SK-N-SH (cell line): Measurements from ENCODE around the gene RASSF4. TPM values are rescaled to one million over a fixed set of nuclear protein-coding genes. Genes with fewer than 3 reads are reported as not detected.

ENCODE experiments used
- CTCF ChIA-PET: fragments of 300-600, 350-600 bp; formaldehyde crosslinking; extraction: SDS; loops from one replicate; lab custom pipeline; 2021; lab: Yijun Ruan, JAX
- POLR2A ChIA-PET: fragments of 350-600 bp; sonication (Branson Sonifier 250); formaldehyde crosslinking; extraction: SDS; loops from one replicate; lab custom pipeline; 2020; ENCODE audit warnings: antibody characterized with exemption, inconsistent platforms; lab: Yijun Ruan, JAX
- DNase-seq: peaks from one replicate; pipeline ENCODE4 v3.0.0; 2012
- H2AFZ ChIP-seq: fragments of 200-600 bp; sonication (generic); 2 replicates; pipeline ENCODE4 v1.8.1; 2016; ENCODE audit warnings: antibody characterized with exemption, mild to moderate bottlenecking, low read depth
- H3F3A ChIP-seq: fragments of 200-600 bp; sonication (generic); replicated peaks from 2 replicates; pipeline ENCODE3; 2016; ENCODE audit warnings: antibody characterized with exemption, mild to moderate bottlenecking; ENCODE audit not compliant: insufficient read depth
- H3K27ac ChIP-seq, 2 experiments: fragments of 200-500 bp in 1 of 2; fragments of 200-600 bp in 1 of 2; sonication (Bioruptor generic) in 1 of 2; sonication (generic), shearing (Covaris generic) in 1 of 2; 2 replicates each; pipeline versions ENCODE4 v1.5.1 to v1.6.1; 2014 to 2016; ENCODE audit warnings: low read depth in 2 of 2, inconsistent platforms in 1 of 2, low read length in 1 of 2, mild to moderate bottlenecking in 1 of 2, mixed read lengths in 1 of 2
- H3K27me3 ChIP-seq: fragments of 200-600 bp; sonication (generic), shearing (Covaris generic); 2 replicates; pipeline ENCODE4 v1.6.1; 2016; ENCODE audit warnings: mixed run types; ENCODE audit not compliant: insufficient read depth
- H3K36me3 ChIP-seq, 2 experiments: fragments of 200-500 bp in 1 of 2; fragments of 200-600 bp in 1 of 2; sonication (Bioruptor generic) in 1 of 2; sonication (generic) in 1 of 2; replicated peaks in 1 of 2; 2 replicates each; pipeline versions ENCODE3 to v1.5.1; 2014 to 2016; ENCODE audit warnings: low read length in 1 of 2, mild to moderate bottlenecking in 1 of 2; ENCODE audit not compliant: insufficient read depth in 2 of 2, control insufficient read depth in 1 of 2
- H3K4me1 ChIP-seq, 2 experiments: fragments of 200-500 bp in 1 of 2; fragments of 200-600 bp in 1 of 2; sonication (Bioruptor generic) in 1 of 2; sonication (generic), shearing (Covaris generic) in 1 of 2; 2 replicates each; pipeline versions ENCODE4 v1.5.1 to v1.6.1; 2014 to 2016; ENCODE audit warnings: low read depth in 1 of 2, low read length in 1 of 2, mixed run types in 1 of 2; ENCODE audit not compliant: insufficient read depth in 2 of 2, control insufficient read depth in 1 of 2
- H3K4me2 ChIP-seq: fragments of 200-600 bp; sonication (generic), shearing (Covaris generic); 2 replicates; pipeline ENCODE4 v1.6.1; 2017; ENCODE audit warnings: mixed run types
- H3K4me3 ChIP-seq, 2 experiments: fragments of 200-500 bp in 1 of 2; fragments of 200-600 bp in 1 of 2; sonication (Bioruptor generic) in 1 of 2; sonication (generic), shearing (Covaris generic) in 1 of 2; 2 replicates each; pipeline versions ENCODE4 v1.5.1 to v1.8.1; 2014 to 2016; ENCODE audit warnings: low read depth in 2 of 2, inconsistent platforms in 1 of 2, low read length in 1 of 2, mild to moderate bottlenecking in 1 of 2, mixed read lengths in 1 of 2, moderate library complexity in 1 of 2
- H3K79me2 ChIP-seq: fragments of 200-600 bp; sonication (generic); 2 replicates; pipeline ENCODE4 v1.8.1; 2017; ENCODE audit warnings: mild to moderate bottlenecking; ENCODE audit not compliant: insufficient read depth
- H3K9ac ChIP-seq: fragments of 200-600 bp; sonication (generic); 2 replicates; pipeline ENCODE4 v1.6.1; 2017; ENCODE audit warnings: mixed run types
- H3K9me2 ChIP-seq: fragments of 200-600 bp; sonication (generic); 2 replicates; pipeline ENCODE4 v1.6.1; 2017; ENCODE audit warnings: mixed run types
- H3K9me3 ChIP-seq: fragments of 200-600 bp; sonication (generic); 2 replicates; pipeline ENCODE4 v1.6.1; 2017; ENCODE audit warnings: mixed run types, mild to moderate bottlenecking, moderate library complexity
- H4K20me1 ChIP-seq: fragments of 200-600 bp; sonication (generic); 2 replicates; pipeline ENCODE4 v1.6.1; 2017; ENCODE audit warnings: mild to moderate bottlenecking, mixed run types; ENCODE audit not compliant: insufficient read depth
- CHD2 ChIP-seq: fragments of 150-350 bp; IDR thresholded peaks from 2 replicates; pipeline ENCODE4 v1.6.1; 2018; ENCODE audit warnings: low read length; ENCODE audit not compliant: partially characterized antibody
- ELF1 ChIP-seq: IDR thresholded peaks from 2 replicates; pipeline ENCODE4 v1.4.0; 2012
- EP300 ChIP-seq, 2 experiments: IDR thresholded peaks; 2 replicates each; pipeline versions ENCODE4 v1.4.0 to v1.6.1; 2012; ENCODE audit warnings: borderline replicate concordance in 1 of 2, low read depth in 1 of 2, low read length in 1 of 2
- FOSL2 ChIP-seq: IDR thresholded peaks from 2 replicates; pipeline ENCODE4 v1.4.0; 2012; ENCODE audit warnings: low read depth, mild to moderate bottlenecking, moderate library complexity, borderline replicate concordance
- JUND ChIP-seq: IDR thresholded peaks from 2 replicates; pipeline ENCODE4 v1.4.0; 2012
- MEF2A ChIP-seq: IDR thresholded peaks from 2 replicates; pipeline ENCODE4 v1.4.0; 2012; ENCODE audit warnings: low read depth, borderline replicate concordance
- MXI1 ChIP-seq: IDR thresholded peaks from 2 replicates; pipeline ENCODE4 v1.6.1; 2012; ENCODE audit warnings: mild to moderate bottlenecking, low read depth, low read length, improper control_type of control experiment
- NFIC ChIP-seq: IDR thresholded peaks from 2 replicates; pipeline ENCODE4 v1.4.0; 2012; ENCODE audit warnings: borderline replicate concordance
- RFX5 ChIP-seq: IDR thresholded peaks from 2 replicates; pipeline ENCODE4 v1.6.1; 2012; ENCODE audit warnings: mild to moderate bottlenecking, improper control_type of control experiment, low read length
- SMC3 ChIP-seq: IDR thresholded peaks from 2 replicates; pipeline ENCODE4 v1.6.1; 2012; ENCODE audit warnings: low read depth, low read length, improper control_type of control experiment
- TAF1 ChIP-seq: IDR thresholded peaks from 2 replicates; pipeline ENCODE4 v1.6.1; 2012; ENCODE audit warnings: low read depth, mild to moderate bottlenecking, low read length, moderate library complexity, borderline replicate concordance
- YY1 ChIP-seq: IDR thresholded peaks from 2 replicates; pipeline ENCODE4 v1.4.0; 2012; ENCODE audit warnings: low read depth, mild to moderate bottlenecking
- WGBS: methylation state at CpG from one replicate; pipeline ENCODE4 v1.1.6; 2017; ENCODE audit warnings: low lambda C conversion rate; 5-methylcytosine and 5-hydroxymethylcytosine counted together
- polyA plus RNA-seq, 3 experiments: library from polyadenylated mRNA; depleted of rRNA; stranded (reverse); fragments of >200 nt; gene quantifications; 2 replicates each; pipeline ENCODE4 v1.2.3, GENCODE V29; 2012
- TF ChIP-seq, protein P1 (sequence below): IDR thresholded peaks from 2 replicates; pipeline ENCODE4; 2012
- TF ChIP-seq, protein P2 (sequence below): IDR thresholded peaks from 2 replicates; pipeline ENCODE4 v1.4.0; 2012; ENCODE audit warnings: low read depth
- TF ChIP-seq, protein P3 (sequence below): fragments of 150-350 bp; IDR thresholded peaks from 2 replicates; pipeline ENCODE4 v1.6.1; 2016; ENCODE audit warnings: mild to moderate bottlenecking, low read depth, low read length
- TF ChIP-seq, protein P4 (sequence below): fragments of 200-600 bp; sonication (generic); IDR thresholded peaks from 2 replicates; pipeline ENCODE4 v1.6.1; 2017; ENCODE audit warnings: antibody characterized with exemption, mild to moderate bottlenecking, moderate library complexity

Gene RASSF4
- polyA plus RNA-seq, 1 of the 3 experiments (the other 2 are of a cell fraction), result 11.0 TPM

DNA sequence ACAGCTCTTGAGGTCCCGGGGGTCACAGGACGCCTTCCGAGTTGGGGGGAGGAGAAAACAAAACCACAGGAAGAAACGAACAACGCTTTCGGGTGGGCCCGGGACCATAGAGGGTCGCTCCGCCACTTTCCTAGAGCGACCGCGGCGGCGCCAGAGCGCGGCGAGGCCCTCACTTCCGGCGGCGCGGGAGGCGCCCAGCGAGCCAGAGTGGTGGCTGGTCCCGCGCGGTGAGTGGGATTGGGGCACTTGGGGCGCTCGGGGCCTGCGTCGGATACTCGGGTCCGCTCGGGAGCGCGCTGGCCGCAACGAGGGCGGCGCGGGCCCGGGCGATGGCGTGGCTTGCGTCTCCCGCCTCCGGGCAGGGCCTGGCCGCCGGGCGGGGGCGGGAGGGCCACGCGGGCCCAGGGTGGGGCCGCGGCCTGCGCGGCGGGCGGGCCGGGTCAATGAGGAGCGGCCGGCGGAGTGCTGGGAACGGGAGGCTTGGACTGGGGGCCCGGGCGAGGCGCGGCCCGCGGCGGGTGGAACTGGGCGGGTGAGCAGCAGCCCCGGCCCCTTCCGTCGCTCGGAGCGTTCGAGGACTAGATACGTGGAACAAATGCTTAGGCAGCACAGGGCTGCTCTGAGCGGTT lies 41.3 kb downstream of the RASSF4 start, which contains the start of gene ZNF22 (continued):
- TF ChIP-seq EP300 (IDR thresholded peaks at IDR 0.05; ENCODE audit: borderline replicate concordance in 1 of 2, low read depth in 1 of 2, low read length in 1 of 2) (peak in 1 of 2 experiments; percentile 24; a peak in 1 of 4 replicates), MEF2A (no peak), SMC3 (no peak), CHD2 (peak; percentile 53)

DNA sequence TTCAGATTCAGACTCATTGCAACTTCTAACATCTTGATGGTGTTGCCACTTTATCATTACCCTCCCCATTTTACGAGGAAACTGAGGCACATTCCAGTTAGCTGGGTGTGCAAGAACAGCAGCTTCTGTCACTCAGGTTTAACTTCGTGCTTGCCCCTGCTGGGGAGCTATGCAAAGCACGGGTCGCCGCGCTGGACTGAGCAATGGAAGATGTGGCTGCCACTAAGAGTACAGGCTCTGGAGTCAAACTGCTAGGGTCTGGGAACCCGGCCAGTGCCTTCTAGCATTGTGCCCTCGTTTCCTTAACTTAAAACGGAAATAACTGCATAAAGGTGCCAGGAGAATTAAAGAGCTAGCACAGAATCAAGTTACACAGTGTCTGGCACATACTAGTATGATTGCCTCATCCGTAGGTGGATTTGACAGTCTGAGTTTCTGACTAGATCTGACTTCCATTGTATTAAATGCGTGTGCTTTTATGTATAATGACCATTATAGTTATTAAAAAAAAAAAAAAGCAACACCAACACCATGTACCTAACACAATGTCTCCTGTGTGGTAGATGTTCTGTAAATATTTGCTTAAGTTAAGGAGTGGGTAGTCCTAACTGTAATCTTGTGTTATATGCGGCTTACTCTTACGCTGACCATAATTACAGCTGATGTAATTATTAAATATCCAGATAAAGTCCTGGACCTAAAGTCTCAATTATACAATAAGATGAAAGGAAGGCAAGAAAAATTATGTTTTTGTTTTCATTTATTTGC lies 42.0 kb downstream of the RASSF4 start:
- WGBS, result 35% methylated on average over 8 of the region's 13 CpGs
- DNase-seq, result peak; percentile 79

More for the DNA sequence above, 42.0 kb downstream of the RASSF4 start:
- peak overlapping the region; percentile 71 for H3K4me3 ChIP-seq
- H2AFZ ChIP-seq, result peak overlapping the region; percentile 59
- no peaks in the 10 kb centered on the region for H3K9me2 ChIP-seq
- ChIA-PET POLR2A (interaction anchor here (0.6 to 1.2 kb wide), 3 partner anchors 42 to 417 kb away, joined by 3 read pairs; partner anchors contain the start of gene RASSF4), CTCF (interaction anchor here (0.6 to 3.0 kb wide), 2 partner anchors 13 to 69 kb away, joined by 3 to 11 read pairs; no protein-coding TSS in a partner anchor)
- no peaks in the 10 kb centered on the region for H3K27me3 ChIP-seq
- H3F3A ChIP-seq, result no peaks in the 10 kb centered on the region
- no peaks in the 10 kb centered on the region for H3K9me3 ChIP-seq
- H3K4me1 ChIP-seq, result peaks cover 8 to 12% of the 10 kb centered on the region in 2 experiments; a peak in 3 of 4 replicates
- no peaks in the 10 kb centered on the region for H4K20me1 ChIP-seq
- peaks cover 37% of the 10 kb centered on the region for H3K79me2 ChIP-seq
- TF ChIP-seq ELF1, result no peak
- TF ChIP-seq MXI1, result 0 out of 2 replicates have a peak, but pooled peaks have one; percentile 36
- TF ChIP-seq EP300 (IDR thresholded peaks at IDR 0.05; ENCODE audit: borderline replicate concordance in 1 of 2, low read depth in 1 of 2, low read length in 1 of 2), result no peak
- TF ChIP-seq, protein P1, sequence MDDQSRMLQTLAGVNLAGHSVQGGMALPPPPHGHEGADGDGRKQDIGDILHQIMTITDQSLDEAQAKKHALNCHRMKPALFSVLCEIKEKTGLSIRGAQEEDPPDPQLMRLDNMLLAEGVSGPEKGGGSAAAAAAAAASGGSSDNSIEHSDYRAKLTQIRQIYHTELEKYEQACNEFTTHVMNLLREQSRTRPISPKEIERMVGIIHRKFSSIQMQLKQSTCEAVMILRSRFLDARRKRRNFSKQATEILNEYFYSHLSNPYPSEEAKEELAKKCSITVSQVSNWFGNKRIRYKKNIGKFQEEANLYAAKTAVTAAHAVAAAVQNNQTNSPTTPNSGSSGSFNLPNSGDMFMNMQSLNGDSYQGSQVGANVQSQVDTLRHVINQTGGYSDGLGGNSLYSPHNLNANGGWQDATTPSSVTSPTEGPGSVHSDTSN, result 0 out of 2 replicates have a peak, but pooled peaks have one; percentile 22
- no peak for TF ChIP-seq CHD2
- TF ChIP-seq, protein P2, sequence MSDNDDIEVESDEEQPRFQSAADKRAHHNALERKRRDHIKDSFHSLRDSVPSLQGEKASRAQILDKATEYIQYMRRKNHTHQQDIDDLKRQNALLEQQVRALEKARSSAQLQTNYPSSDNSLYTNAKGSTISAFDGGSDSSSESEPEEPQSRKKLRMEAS, result peak; percentile 58; the same call in 1 of the 2 replicates
- TF ChIP-seq NFIC, result peak; percentile 49; the same call in 1 of the 2 replicates
- TF ChIP-seq RFX5, result no peak
- no peak for TF ChIP-seq FOSL2
- 0 out of 2 replicates have a peak, but pooled peaks have one; percentile 11 for TF ChIP-seq JUND
- no peak for TF ChIP-seq YY1
- TF ChIP-seq, protein P3, sequence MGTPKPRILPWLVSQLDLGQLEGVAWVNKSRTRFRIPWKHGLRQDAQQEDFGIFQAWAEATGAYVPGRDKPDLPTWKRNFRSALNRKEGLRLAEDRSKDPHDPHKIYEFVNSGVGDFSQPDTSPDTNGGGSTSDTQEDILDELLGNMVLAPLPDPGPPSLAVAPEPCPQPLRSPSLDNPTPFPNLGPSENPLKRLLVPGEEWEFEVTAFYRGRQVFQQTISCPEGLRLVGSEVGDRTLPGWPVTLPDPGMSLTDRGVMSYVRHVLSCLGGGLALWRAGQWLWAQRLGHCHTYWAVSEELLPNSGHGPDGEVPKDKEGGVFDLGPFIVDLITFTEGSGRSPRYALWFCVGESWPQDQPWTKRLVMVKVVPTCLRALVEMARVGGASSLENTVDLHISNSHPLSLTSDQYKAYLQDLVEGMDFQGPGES, result no peak
- TF ChIP-seq, protein P4, sequence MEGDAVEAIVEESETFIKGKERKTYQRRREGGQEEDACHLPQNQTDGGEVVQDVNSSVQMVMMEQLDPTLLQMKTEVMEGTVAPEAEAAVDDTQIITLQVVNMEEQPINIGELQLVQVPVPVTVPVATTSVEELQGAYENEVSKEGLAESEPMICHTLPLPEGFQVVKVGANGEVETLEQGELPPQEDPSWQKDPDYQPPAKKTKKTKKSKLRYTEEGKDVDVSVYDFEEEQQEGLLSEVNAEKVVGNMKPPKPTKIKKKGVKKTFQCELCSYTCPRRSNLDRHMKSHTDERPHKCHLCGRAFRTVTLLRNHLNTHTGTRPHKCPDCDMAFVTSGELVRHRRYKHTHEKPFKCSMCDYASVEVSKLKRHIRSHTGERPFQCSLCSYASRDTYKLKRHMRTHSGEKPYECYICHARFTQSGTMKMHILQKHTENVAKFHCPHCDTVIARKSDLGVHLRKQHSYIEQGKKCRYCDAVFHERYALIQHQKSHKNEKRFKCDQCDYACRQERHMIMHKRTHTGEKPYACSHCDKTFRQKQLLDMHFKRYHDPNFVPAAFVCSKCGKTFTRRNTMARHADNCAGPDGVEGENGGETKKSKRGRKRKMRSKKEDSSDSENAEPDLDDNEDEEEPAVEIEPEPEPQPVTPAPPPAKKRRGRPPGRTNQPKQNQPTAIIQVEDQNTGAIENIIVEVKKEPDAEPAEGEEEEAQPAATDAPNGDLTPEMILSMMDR, result peak; percentile 33; the same call in 1 of the 2 replicates
- TF ChIP-seq SMC3, result no peak
- peak; percentile 61; the same call in 1 of the 2 replicates for TF ChIP-seq TAF1
- H3K9ac ChIP-seq, result peak overlapping the region; percentile 84
- H3K27ac ChIP-seq, result peak overlapping the region; percentile 76 to 92
- H3K4me2 ChIP-seq, result peak overlapping the region; percentile 84
- H3K36me3 ChIP-seq, result peaks cover 22 to 27% of the 10 kb centered on the region in 2 experiments
